BLaER1 treated with 17β-estradiol and CSF1 and Interleukin-3, amounts not matched to agents 10 nM and 100 nM (cell line): ENCODE results near the gene WDR43.

Experiments used
- H3K27ac ChIP-seq, 11 experiments: shearing (Covaris generic); formaldehyde crosslinking; 2 replicates each; pipeline ENCODE4 v1.8.1; 2022
- H3K27me3 ChIP-seq, 11 experiments: shearing (Covaris generic); formaldehyde crosslinking; 2 replicates each; pipeline ENCODE4 v1.8.1; 2022
- H3K36me3 ChIP-seq, 11 experiments: shearing (Covaris generic); formaldehyde crosslinking; 2 replicates each; pipeline ENCODE4 v1.8.1; 2022
- H3K4me1 ChIP-seq, 10 experiments: shearing (Covaris generic); formaldehyde crosslinking; 2 replicates each; pipeline ENCODE4 v1.8.1; 2022
- H3K4me2 ChIP-seq, 11 experiments: shearing (Covaris generic); formaldehyde crosslinking; 2 replicates each; pipeline ENCODE4 v1.8.1; 2022
- H3K4me3 ChIP-seq, 10 experiments: shearing (Covaris generic); formaldehyde crosslinking; 2 replicates each; pipeline ENCODE4 v1.8.1; 2022
- H3K9ac ChIP-seq, 11 experiments: shearing (Covaris generic); formaldehyde crosslinking; 2 replicates each; pipeline ENCODE4 v1.8.1; 2022
- H3K9me3 ChIP-seq, 11 experiments: shearing (Covaris generic); formaldehyde crosslinking; replicated peaks in 1 of 11; 2 replicates each; pipeline ENCODE4 v1.8.1; 2022
- H4K20me1 ChIP-seq, 11 experiments: shearing (Covaris generic); formaldehyde crosslinking; 2 replicates each; pipeline ENCODE4 v1.8.1; 2022
- Cebpa-rat ChIP-seq, 11 experiments: shearing (Covaris generic); IDR thresholded peaks; 2 replicates each; pipeline ENCODE4 v1.8.1; 2022

Gene WDR43

GRCh38 chr2:28950941-28951630, 56.6 kb downstream of the WDR43 start:
- Histone ChIP-seq H3K4me1 (peaks cover 13 to 45% (median 31%) of the 10 kb centered on the region in 10 experiments; a peak in 19 of 20 replicates), H3K27me3 (no peaks in the 10 kb centered on the region), H3K4me3 (no peak overlapping the region), H4K20me1 (peaks cover 0 to 58% (median 16%) of the 10 kb centered on the region in 11 experiments; a peak in 15 of 22 replicates), H3K4me2 (peak overlapping the region in 6 of 11 experiments; percentile 56 to 85 (median 78); a peak in 12 of 22 replicates), H3K36me3 (peaks cover 36 to 43% (median 40%) of the 10 kb centered on the region in 11 experiments), H3K9me3 (peaks cover 14 to 33% (median 27%) of the 10 kb centered on the region in 11 experiments; a peak in 21 of 22 replicates), H3K27ac (peak overlapping the region in 4 of 11 experiments; percentile 69 to 84 (median 80); a peak in 6 of 22 replicates), H3K9ac (no peak overlapping the region)
- no peak for TF ChIP-seq Cebpa-rat (IDR thresholded peaks at IDR 0.05)

GRCh38 chr2:28951910-28952835, 57.7 kb downstream of the WDR43 start:
- peak overlapping the region in 2 of 10 experiments; percentile 13 to 17; a peak in 2 of 20 replicates for H3K4me3 ChIP-seq
- H3K27ac ChIP-seq, result peak overlapping the region in 10 of 11 experiments; percentile 3 to 84 (median 54); a peak in 15 of 22 replicates
- peaks cover 14 to 23% (median 21%) of the 10 kb centered on the region in 11 experiments; a peak in 21 of 22 replicates for H3K9me3 ChIP-seq
- peak overlapping the region; percentile 1 to 85 (median 56); a peak in 19 of 22 replicates for H3K4me2 ChIP-seq
- peaks cover 14 to 45% (median 31%) of the 10 kb centered on the region in 10 experiments; a peak in 19 of 20 replicates for H3K4me1 ChIP-seq
- H3K27me3 ChIP-seq, result no peaks in the 10 kb centered on the region
- peaks cover 25 to 32% (median 29%) of the 10 kb centered on the region in 11 experiments for H3K36me3 ChIP-seq
- peaks cover 0 to 49% (median 11%) of the 10 kb centered on the region in 11 experiments; a peak in 14 of 22 replicates for H4K20me1 ChIP-seq
- peak in 1 of 11 experiments; percentile 6; a peak in 1 of 22 replicates for TF ChIP-seq Cebpa-rat (IDR thresholded peaks at IDR 0.05)
- peak overlapping the region in 9 of 11 experiments; percentile 16 to 71 (median 42); a peak in 11 of 22 replicates for H3K9ac ChIP-seq

GRCh38 chr2:28952836-28953211, 58.4 kb downstream of the WDR43 start:
- peak overlapping the region in 9 of 11 experiments; percentile 1 to 85 (median 71); a peak in 16 of 22 replicates for H3K4me2 ChIP-seq
- peaks cover 20 to 25% (median 23%) of the 10 kb centered on the region in 11 experiments for H3K36me3 ChIP-seq
- TF ChIP-seq Cebpa-rat (IDR thresholded peaks at IDR 0.05), result no peak
- H3K4me1 ChIP-seq, result peaks cover 14 to 45% (median 31%) of the 10 kb centered on the region in 10 experiments; a peak in 19 of 20 replicates
- peaks cover 14 to 20% (median 19%) of the 10 kb centered on the region in 11 experiments; a peak in 21 of 22 replicates for H3K9me3 ChIP-seq
- H4K20me1 ChIP-seq, result peaks cover 0 to 49% (median 11%) of the 10 kb centered on the region in 11 experiments; a peak in 14 of 22 replicates
- H3K9ac ChIP-seq, result peak overlapping the region in 9 of 11 experiments; percentile 16 to 71 (median 42); a peak in 10 of 22 replicates
- peak overlapping the region in 1 of 10 experiments; percentile 13; a peak in 1 of 20 replicates for H3K4me3 ChIP-seq
- peak overlapping the region in 10 of 11 experiments; percentile 3 to 84 (median 54); a peak in 16 of 22 replicates for H3K27ac ChIP-seq
- H3K27me3 ChIP-seq, result no peaks in the 10 kb centered on the region

GRCh38 chr2:28955467-28955866, 61.0 kb downstream of the WDR43 start:
- Histone ChIP-seq H3K9me3 (no peaks in the 10 kb centered on the region), H4K20me1 (peaks cover 0 to 35% (median 11%) of the 10 kb centered on the region in 11 experiments; a peak in 13 of 22 replicates), H3K9ac (no peak overlapping the region), H3K27ac (peak overlapping the region in 1 of 11 experiments; percentile 5; a peak in 1 of 22 replicates), H3K4me1 (peaks cover 27 to 46% (median 41%) of the 10 kb centered on the region in 10 experiments), H3K27me3 (no peaks in the 10 kb centered on the region), H3K4me3 (no peak overlapping the region), H3K36me3 (peaks cover 0 to 3% (median 0%) of the 10 kb centered on the region in 11 experiments; a peak in 2 of 22 replicates), H3K4me2 (no peak overlapping the region)
- no peak for TF ChIP-seq Cebpa-rat (IDR thresholded peaks at IDR 0.05)

GRCh38 chr2:28956415-28956826, 62.0 kb downstream of the WDR43 start:
- H4K20me1 ChIP-seq, result peaks cover 0 to 25% (median 11%) of the 10 kb centered on the region in 11 experiments; a peak in 13 of 22 replicates
- no peak overlapping the region for H3K27ac ChIP-seq
- TF ChIP-seq Cebpa-rat (IDR thresholded peaks at IDR 0.05), result no peak
- no peak overlapping the region for H3K4me3 ChIP-seq
- H3K27me3 ChIP-seq, result no peaks in the 10 kb centered on the region
- peak overlapping the region in 6 of 11 experiments; percentile 20 to 44 (median 32); a peak in 3 of 22 replicates for H3K4me2 ChIP-seq
- H3K9me3 ChIP-seq, result no peaks in the 10 kb centered on the region
- no peaks in the 10 kb centered on the region for H3K36me3 ChIP-seq
- no peak overlapping the region for H3K9ac ChIP-seq
- peaks cover 27 to 36% (median 34%) of the 10 kb centered on the region in 10 experiments for H3K4me1 ChIP-seq

- Histone ChIP-seq H3K4me2 (peak overlapping the region in 6 of 11 experiments; percentile 20 to 44 (median 32); a peak in 3 of 22 replicates), H3K4me3 (no peak overlapping the region), H3K9ac (no peak overlapping the region)
Measured at GRCh38 chr2:28956890-28957289, 62.4 kb downstream of the WDR43 start.

GRCh38 chr2:28958689-28959088, 64.2 kb downstream of the WDR43 start:
- peaks cover 11 to 15% (median 13%) of the 10 kb centered on the region in 10 experiments for H3K4me1 ChIP-seq
- H3K36me3 ChIP-seq, result no peaks in the 10 kb centered on the region
- H3K4me2 ChIP-seq, result peak overlapping the region; percentile 26 to 82 (median 69)
- H3K9me3 ChIP-seq, result no peaks in the 10 kb centered on the region
- H3K9ac ChIP-seq, result peak overlapping the region in 3 of 11 experiments; percentile 30 to 41 (median 33); a peak in 4 of 22 replicates
- H3K27me3 ChIP-seq, result no peaks in the 10 kb centered on the region
- no peak for TF ChIP-seq Cebpa-rat (IDR thresholded peaks at IDR 0.05)
- H3K27ac ChIP-seq, result no peak overlapping the region
- H4K20me1 ChIP-seq, result peaks cover 0 to 2% (median 0%) of the 10 kb centered on the region in 11 experiments; a peak in 2 of 22 replicates
- H3K4me3 ChIP-seq, result no peak overlapping the region

More at GRCh38 chr2:28956890-28957289, 62.4 kb downstream of the WDR43 start:
- H3K27ac ChIP-seq, result no peak overlapping the region
- H4K20me1 ChIP-seq, result peaks cover 0 to 20% (median 8%) of the 10 kb centered on the region in 11 experiments; a peak in 13 of 22 replicates
- no peaks in the 10 kb centered on the region for H3K27me3 ChIP-seq
- H3K9me3 ChIP-seq, result no peaks in the 10 kb centered on the region
- H3K36me3 ChIP-seq, result no peaks in the 10 kb centered on the region
- peaks cover 24 to 32% (median 29%) of the 10 kb centered on the region in 10 experiments for H3K4me1 ChIP-seq
- TF ChIP-seq Cebpa-rat (IDR thresholded peaks at IDR 0.05), result no peak

- no peak for TF ChIP-seq Cebpa-rat (IDR thresholded peaks at IDR 0.05)
- Histone ChIP-seq H3K27ac (no peak overlapping the region), H3K4me2 (no peak overlapping the region), H3K36me3 (no peaks in the 10 kb centered on the region), H3K27me3 (no peaks in the 10 kb centered on the region), H3K4me1 (peaks cover 9 to 15% (median 13%) of the 10 kb centered on the region in 10 experiments; a peak in 19 of 20 replicates), H4K20me1 (no peaks in the 10 kb centered on the region), H3K9ac (no peak overlapping the region), H3K9me3 (no peaks in the 10 kb centered on the region), H3K4me3 (no peak overlapping the region)
Measured at GRCh38 chr2:28960401-28960800, 65.9 kb downstream of the WDR43 start.
